ENCODE data around the gene PLA1A. TPM values are rescaled to one million over a fixed set of nuclear protein-coding genes. Genes with fewer than 3 reads are reported as not detected.

The PLA1A gene
- total and polyA plus RNA-seq, 10 of the 15 experiments (the other 5 are each of a cell fraction or from before 2014, with no cell fraction given): 2.9 to 106 (median 4.8) TPM

DNA sequence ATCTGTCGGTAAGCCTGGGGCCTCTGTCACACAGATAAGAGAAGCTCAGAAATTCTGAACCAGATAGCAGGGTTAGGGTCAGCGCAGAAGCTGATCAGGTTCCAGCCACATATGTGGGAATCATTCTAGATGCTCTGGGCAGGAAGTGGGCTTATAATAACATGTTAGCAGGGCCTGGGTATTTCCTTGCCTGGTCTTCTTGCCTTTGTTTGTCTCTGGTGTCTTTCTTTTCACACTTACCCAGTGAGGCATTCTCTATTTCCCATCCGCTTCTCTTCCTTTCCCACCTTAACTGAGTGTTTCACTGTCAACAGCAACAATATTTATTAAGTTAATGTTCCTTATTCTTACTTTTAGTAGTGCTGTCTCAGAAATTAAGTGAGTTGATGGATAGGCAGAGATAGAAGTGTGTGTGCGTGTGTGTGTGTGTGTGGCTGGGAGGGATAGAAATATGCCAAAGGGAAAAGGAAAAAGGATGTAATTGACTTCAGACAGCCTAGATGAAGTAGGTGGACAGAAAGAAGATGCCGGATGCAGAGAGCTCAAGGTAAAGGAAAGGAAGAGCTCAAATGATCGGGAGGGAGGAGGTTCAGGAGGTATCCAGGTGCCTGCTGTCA lies 2.0 kb downstream of the PLA1A start (continued):
- TF ChIP-seq, protein P1, sequence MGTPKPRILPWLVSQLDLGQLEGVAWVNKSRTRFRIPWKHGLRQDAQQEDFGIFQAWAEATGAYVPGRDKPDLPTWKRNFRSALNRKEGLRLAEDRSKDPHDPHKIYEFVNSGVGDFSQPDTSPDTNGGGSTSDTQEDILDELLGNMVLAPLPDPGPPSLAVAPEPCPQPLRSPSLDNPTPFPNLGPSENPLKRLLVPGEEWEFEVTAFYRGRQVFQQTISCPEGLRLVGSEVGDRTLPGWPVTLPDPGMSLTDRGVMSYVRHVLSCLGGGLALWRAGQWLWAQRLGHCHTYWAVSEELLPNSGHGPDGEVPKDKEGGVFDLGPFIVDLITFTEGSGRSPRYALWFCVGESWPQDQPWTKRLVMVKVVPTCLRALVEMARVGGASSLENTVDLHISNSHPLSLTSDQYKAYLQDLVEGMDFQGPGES (IDR thresholded peaks at IDR 0.05): no peak
- TF ChIP-seq POLR2AphosphoS5 (IDR thresholded peaks at IDR 0.05; ENCODE audit: low read length) (peak; percentile 39; the same call in 1 of the 2 replicates), SMAD5 (IDR thresholded peaks at IDR 0.05; ENCODE audit: low read depth) (no peak), IKZF1 (conservative IDR thresholded peaks at IDR 0.05) (peak; percentile 34; the same call in 1 of the 2 replicates), HDGF (IDR thresholded peaks at IDR 0.05) (no peak), EED (IDR thresholded peaks at IDR 0.05; ENCODE audit: low read depth) (peak; percentile 13; the same call in 1 of the 2 replicates), NFIC (IDR thresholded peaks at IDR 0.05; ENCODE audit: low read depth, low read length) (peak; percentile 55), SUZ12 (IDR thresholded peaks at IDR 0.05; ENCODE audit: unreplicated experiment) (no peak), ATF7 (IDR thresholded peaks at IDR 0.05; ENCODE audit: low read depth) (0 out of 2 replicates have a peak, but pooled peaks have one; percentile 10), ZZZ3 (IDR thresholded peaks at IDR 0.05; ENCODE audit: control insufficient read depth, insufficient read length, low read depth) (no peak), BACH1 (IDR thresholded peaks at IDR 0.05; ENCODE audit: borderline replicate concordance) (peak; percentile 3; the same call in 1 of the 2 replicates), RUNX3 (IDR thresholded peaks at IDR 0.05; ENCODE audit: low read length) (peak; percentile 54), TARDBP (IDR thresholded peaks at IDR 0.05; ENCODE audit: borderline replicate concordance) (no peak), CREB1 (IDR thresholded peaks at IDR 0.05; ENCODE audit: low read depth) (no peak), SIX5 (IDR thresholded peaks at IDR 0.05; ENCODE audit: low read depth, low read length, severe bottlenecking) (no peak)
- TF ChIP-seq, protein P2, sequence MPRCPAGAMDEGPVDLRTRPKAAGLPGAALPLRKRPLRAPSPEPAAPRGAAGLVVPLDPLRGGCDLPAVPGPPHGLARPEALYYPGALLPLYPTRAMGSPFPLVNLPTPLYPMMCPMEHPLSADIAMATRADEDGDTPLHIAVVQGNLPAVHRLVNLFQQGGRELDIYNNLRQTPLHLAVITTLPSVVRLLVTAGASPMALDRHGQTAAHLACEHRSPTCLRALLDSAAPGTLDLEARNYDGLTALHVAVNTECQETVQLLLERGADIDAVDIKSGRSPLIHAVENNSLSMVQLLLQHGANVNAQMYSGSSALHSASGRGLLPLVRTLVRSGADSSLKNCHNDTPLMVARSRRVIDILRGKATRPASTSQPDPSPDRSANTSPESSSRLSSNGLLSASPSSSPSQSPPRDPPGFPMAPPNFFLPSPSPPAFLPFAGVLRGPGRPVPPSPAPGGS (IDR thresholded peaks at IDR 0.05; ENCODE audit: borderline replicate concordance, insufficient read depth, low read depth, low read length, poor library complexity, severe bottlenecking): peak; percentile 81
- TF ChIP-seq, protein P3, sequence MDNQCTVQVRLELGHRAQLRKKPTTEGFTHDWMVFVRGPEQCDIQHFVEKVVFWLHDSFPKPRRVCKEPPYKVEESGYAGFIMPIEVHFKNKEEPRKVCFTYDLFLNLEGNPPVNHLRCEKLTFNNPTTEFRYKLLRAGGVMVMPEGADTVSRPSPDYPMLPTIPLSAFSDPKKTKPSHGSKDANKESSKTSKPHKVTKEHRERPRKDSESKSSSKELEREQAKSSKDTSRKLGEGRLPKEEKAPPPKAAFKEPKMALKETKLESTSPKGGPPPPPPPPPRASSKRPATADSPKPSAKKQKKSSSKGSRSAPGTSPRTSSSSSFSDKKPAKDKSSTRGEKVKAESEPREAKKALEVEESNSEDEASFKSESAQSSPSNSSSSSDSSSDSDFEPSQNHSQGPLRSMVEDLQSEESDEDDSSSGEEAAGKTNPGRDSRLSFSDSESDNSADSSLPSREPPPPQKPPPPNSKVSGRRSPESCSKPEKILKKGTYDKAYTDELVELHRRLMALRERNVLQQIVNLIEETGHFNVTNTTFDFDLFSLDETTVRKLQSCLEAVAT (IDR thresholded peaks at IDR 0.05): peak; percentile 94
- TF ChIP-seq, protein P4, sequence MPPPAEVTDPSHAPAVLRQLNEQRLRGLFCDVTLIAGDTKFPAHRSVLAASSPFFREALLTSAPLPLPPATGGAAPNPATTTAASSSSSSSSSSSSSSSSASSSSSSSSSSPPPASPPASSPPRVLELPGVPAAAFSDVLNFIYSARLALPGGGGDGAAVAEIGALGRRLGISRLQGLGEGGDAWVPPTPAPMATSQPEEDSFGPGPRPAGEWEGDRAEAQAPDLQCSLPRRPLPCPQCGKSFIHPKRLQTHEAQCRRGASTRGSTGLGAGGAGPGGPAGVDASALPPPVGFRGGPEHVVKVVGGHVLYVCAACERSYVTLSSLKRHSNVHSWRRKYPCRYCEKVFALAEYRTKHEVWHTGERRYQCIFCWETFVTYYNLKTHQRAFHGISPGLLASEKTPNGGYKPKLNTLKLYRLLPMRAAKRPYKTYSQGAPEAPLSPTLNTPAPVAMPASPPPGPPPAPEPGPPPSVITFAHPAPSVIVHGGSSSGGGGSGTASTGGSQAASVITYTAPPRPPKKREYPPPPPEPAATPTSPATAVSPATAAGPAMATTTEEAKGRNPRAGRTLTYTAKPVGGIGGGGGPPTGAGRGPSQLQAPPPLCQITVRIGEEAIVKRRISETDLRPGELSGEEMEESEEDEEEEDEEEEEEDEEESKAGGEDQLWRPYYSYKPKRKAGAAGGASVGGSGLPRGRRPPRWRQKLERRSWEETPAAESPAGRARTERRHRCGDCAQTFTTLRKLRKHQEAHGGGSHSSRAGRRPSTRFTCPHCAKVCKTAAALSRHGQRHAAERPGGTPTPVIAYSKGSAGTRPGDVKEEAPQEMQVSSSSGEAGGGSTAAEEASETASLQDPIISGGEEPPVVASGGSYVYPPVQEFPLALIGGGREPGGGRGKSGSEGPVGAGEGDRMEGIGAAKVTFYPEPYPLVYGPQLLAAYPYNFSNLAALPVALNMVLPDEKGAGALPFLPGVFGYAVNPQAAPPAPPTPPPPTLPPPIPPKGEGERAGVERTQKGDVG (CRISPR knock-in tag; IDR thresholded peaks at IDR 0.05): no peak
- TF ChIP-seq, protein P5, sequence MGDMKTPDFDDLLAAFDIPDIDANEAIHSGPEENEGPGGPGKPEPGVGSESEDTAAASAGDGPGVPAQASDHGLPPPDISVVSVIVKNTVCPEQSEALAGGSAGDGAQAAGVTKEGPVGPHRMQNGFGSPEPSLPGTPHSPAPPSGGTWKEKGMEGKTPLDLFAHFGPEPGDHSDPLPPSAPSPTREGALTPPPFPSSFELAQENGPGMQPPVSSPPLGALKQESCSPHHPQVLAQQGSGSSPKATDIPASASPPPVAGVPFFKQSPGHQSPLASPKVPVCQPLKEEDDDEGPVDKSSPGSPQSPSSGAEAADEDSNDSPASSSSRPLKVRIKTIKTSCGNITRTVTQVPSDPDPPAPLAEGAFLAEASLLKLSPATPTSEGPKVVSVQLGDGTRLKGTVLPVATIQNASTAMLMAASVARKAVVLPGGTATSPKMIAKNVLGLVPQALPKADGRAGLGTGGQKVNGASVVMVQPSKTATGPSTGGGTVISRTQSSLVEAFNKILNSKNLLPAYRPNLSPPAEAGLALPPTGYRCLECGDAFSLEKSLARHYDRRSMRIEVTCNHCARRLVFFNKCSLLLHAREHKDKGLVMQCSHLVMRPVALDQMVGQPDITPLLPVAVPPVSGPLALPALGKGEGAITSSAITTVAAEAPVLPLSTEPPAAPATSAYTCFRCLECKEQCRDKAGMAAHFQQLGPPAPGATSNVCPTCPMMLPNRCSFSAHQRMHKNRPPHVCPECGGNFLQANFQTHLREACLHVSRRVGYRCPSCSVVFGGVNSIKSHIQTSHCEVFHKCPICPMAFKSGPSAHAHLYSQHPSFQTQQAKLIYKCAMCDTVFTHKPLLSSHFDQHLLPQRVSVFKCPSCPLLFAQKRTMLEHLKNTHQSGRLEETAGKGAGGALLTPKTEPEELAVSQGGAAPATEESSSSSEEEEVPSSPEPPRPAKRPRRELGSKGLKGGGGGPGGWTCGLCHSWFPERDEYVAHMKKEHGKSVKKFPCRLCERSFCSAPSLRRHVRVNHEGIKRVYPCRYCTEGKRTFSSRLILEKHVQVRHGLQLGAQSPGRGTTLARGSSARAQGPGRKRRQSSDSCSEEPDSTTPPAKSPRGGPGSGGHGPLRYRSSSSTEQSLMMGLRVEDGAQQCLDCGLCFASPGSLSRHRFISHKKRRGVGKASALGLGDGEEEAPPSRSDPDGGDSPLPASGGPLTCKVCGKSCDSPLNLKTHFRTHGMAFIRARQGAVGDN (IDR thresholded peaks at IDR 0.05): peak; percentile 66; the same call in 1 of the 2 replicates

Measured in GM12878 (cell line).